ENCODE measurements around the gene BORCS8.
"Not testable (repeated sequence)": the region's sequence is repeated elsewhere in the genome, so short reads cannot be mapped to it uniquely, and the experiment has no call there.

Gene BORCS8

GRCh38 chr19:19179548-19180441 is 12.2 kb downstream of the BORCS8 start:
- DNase-seq: no peak

GRCh38 chr19:19176950-19177349 is 15.0 kb downstream of the BORCS8 start:
- no peak for DNase-seq

GRCh38 chr19:19173243-19173642 is 18.7 kb downstream of the BORCS8 start:
- DNase-seq: not testable (repeated sequence)

GRCh38 chr19:19171821-19172532 is 20.0 kb downstream of the BORCS8 start:
- peak in 2 of 4 experiments; percentile 14 to 42 for DNase-seq

GRCh38 chr19:19170873-19171672 is 20.9 kb downstream of the BORCS8 start:
- no peak for DNase-seq

- DNase-seq: peak; percentile 17 to 73 (median 46)
Observed at GRCh38 chr19:19170053-19170872, 21.7 kb downstream of the BORCS8 start, which contains the start of gene MEF2B. TSS of gene MEF2B (minus strand) at chr19:19170263. CDS start at chr19:19150735, 19,528 bp downstream.

- DNase-seq: no peak
Observed at GRCh38 chr19:19169236-19170052, 22.5 kb downstream of the BORCS8 start.

- DNase-seq: no peak
Observed at GRCh38 chr19:19167612-19168011, 24.3 kb downstream of the BORCS8 start.

GRCh38 chr19:19165396-19165795 is 26.6 kb downstream of the BORCS8 start:
- no peak for DNase-seq

GRCh38 chr19:19162495-19162894 is 29.5 kb downstream of the BORCS8 start:
- no peak for DNase-seq

- DNase-seq: peak in 1 of 4 experiments; percentile 25
Observed at GRCh38 chr19:19160461-19161035, 31.4 kb downstream of the BORCS8 start.

GRCh38 chr19:19159534-19159933 is 32.4 kb downstream of the BORCS8 start:
- no peak for DNase-seq

GRCh38 chr19:19157808-19158207 is 34.1 kb downstream of the BORCS8 start:
- no peak for DNase-seq

- DNase-seq: no peak
Observed at GRCh38 chr19:19155495-19156219, 36.3 kb downstream of the BORCS8 start.

GRCh38 chr19:19154768-19155494 is 37.0 kb downstream of the BORCS8 start:
- DNase-seq: no peak

GRCh38 chr19:19152668-19153384 is 39.1 kb downstream of the BORCS8 start:
- DNase-seq: no peak

GRCh38 chr19:19151418-19151817 is 40.5 kb downstream of the BORCS8 start:
- DNase-seq: no peak

- no peak for DNase-seq
Observed at GRCh38 chr19:19149435-19149834, 42.5 kb downstream of the BORCS8 start.
